Spleen (tissue), 11 donors: Measurements from ENCODE around the gene EXOSC1. TPM values are rescaled to one million over a fixed set of nuclear protein-coding genes. Genes with fewer than 3 reads are reported as not detected.

ENCODE experiments used
- DNase-seq: peaks from one replicate; pipeline ENCODE4 v3.0.0-alpha.2; 2020
- H3K27ac ChIP-seq, 8 donors: fragments of 200-600 bp; sonication (generic) in 7 of 8; 1 replicate in 4 of 8; 2 replicates in 4 of 8; pipeline versions ENCODE4 v1.5.0 to v1.8.0; 2016 to 2021; ENCODE audit warnings: inconsistent platforms in 4 of 8, mild to moderate bottlenecking in 4 of 8, moderate library complexity in 1 of 8
- H3K27me3 ChIP-seq, 7 donors: fragments of 200-600 bp; sonication (generic) in 6 of 7; replicated peaks in 1 of 7; 1 replicate in 4 of 7; 2 replicates in 3 of 7; pipeline versions ENCODE4 v1.5.0 to v1.8.0; 2016 to 2021; ENCODE audit warnings: inconsistent platforms in 3 of 7, mild to moderate bottlenecking in 1 of 7
- H3K36me3 ChIP-seq, 6 donors: fragments of 200-600 bp; sonication (generic) in 5 of 6; 1 replicate in 4 of 6; 2 replicates in 2 of 6; pipeline versions ENCODE4 v1.5.0 to v1.8.0; 2016 to 2021; ENCODE audit warnings: inconsistent platforms in 2 of 6
- H3K4me1 ChIP-seq, 6 donors: fragments of 200-600 bp; sonication (generic) in 5 of 6; 1 replicate in 3 of 6; 2 replicates in 3 of 6; pipeline versions ENCODE4 v1.5.0 to v1.8.0; 2016 to 2021; ENCODE audit warnings: inconsistent platforms in 3 of 6
- H3K4me3 ChIP-seq, 8 donors: fragments of 200-600 bp; sonication (generic) in 7 of 8; 1 replicate in 4 of 8; 2 replicates in 4 of 8; pipeline versions ENCODE4 v1.5.0 to v1.8.0; 2016 to 2021; ENCODE audit warnings: inconsistent platforms in 4 of 8, mild to moderate bottlenecking in 4 of 8, moderate library complexity in 2 of 8
- H3K9me3 ChIP-seq, 8 donors: fragments of 200-600 bp; sonication (generic) in 7 of 8; 1 replicate in 4 of 8; 2 replicates in 4 of 8; pipeline versions ENCODE4 v1.5.0 to v1.8.0; 2016 to 2021; ENCODE audit warnings: inconsistent platforms in 4 of 8
- CTCF ChIP-seq, 11 experiments: fragments of 200-600 bp in 7 of 11; fragments of 450-650 bp in 4 of 11; sonication (generic) in 4 of 11; IDR thresholded peaks in 8 of 11; conservative IDR thresholded peaks in 3 of 11; 1 replicate in 7 of 11; 2 replicates in 4 of 11; pipeline versions ENCODE4 v1.4.0 to v1.8.0; 2016 to 2021; ENCODE audit warnings: antibody characterized with exemption in 11 of 11, inconsistent platforms in 4 of 11, mild to moderate bottlenecking in 1 of 11
- POLR2A ChIP-seq, 3 donors: fragments of 450-650 bp; IDR thresholded peaks; one replicate each; pipeline ENCODE4 v1.5.1; 2017; ENCODE audit warnings: antibody characterized with exemption in 3 of 3, mild to moderate bottlenecking in 1 of 3
- POLR2AphosphoS5 ChIP-seq, 3 donors: sonication (generic); formaldehyde crosslinking; IDR thresholded peaks; one replicate each; pipeline ENCODE4 v1.5.1; 2017; ENCODE audit warnings: antibody characterized with exemption in 3 of 3
- WGBS, 5 donors: extraction: QIAGEN DNeasy Blood & Tissue Kit in 3 of 5; methylation state at CpG; one replicate each; pipeline versions ENCODE4 v1.1.5 to v1.1.7; 2013 to 2018; 5-methylcytosine and 5-hydroxymethylcytosine counted together
- intact Hi-C: fragments of 100-400 bp; cut with DNase I; formaldehyde crosslinking; loops from one replicate; pipeline ENCODE4 v1.15.0; 2023; ENCODE audit warnings: low total_unique reads
- polyA plus RNA-seq, 3 donors: library from polyadenylated mRNA; stranded (reverse); fragments of 200-250 nt; gene quantifications; one replicate each; pipeline ENCODE4 v1.2.1, GENCODE V29; 2013
- total RNA-seq, 7 donors: library from RNA; depleted of rRNA in 3 of 7; stranded (reverse); fragments of >200 nt in 3 of 7; fragmentation: NEBNext Ultra II Directional in 4 of 7; extraction: Animal tissue kit (Norgen Biotek cat#: 25700) in 4 of 7; gene quantifications; one replicate each; pipeline versions ENCODE4 v1.1.0 to v1.2.1, GENCODE V29; 2016 to 2021
- donor health status: healthy with polysubstance abuse.
- donor health status: DM: no; HTN: no; CAD: no; lungs with moderate emphysema.
- donor health status: DM: no; HTN: no; CAD: no.
- donor health status: Bipolar disorder and iron deficiency.
- donor health status: healthy.
- donor health status: DM: no; HTN: no; CAD: no.
- donor health status: DM: yes; HTN: yes; CAD: no.

The EXOSC1 gene
- total and polyA plus RNA-seq, 10 donors, result 28.7 to 50.5 (median 37.2) TPM

- peaks cover 0 to 54% (median 28%) of the 10 kb centered on the region in 6 donors for H3K36me3 ChIP-seq
- TF ChIP-seq POLR2A (IDR thresholded peaks at IDR 0.05) (no peak), POLR2AphosphoS5 (IDR thresholded peaks at IDR 0.05) (no peak), CTCF (IDR thresholded peaks at IDR 0.05 in 8 of 11, conservative IDR thresholded peaks at IDR 0.05 in 3 of 11) (no peak)
- H3K4me3 ChIP-seq, result no peak overlapping the region
- no peak for DNase-seq
- intact Hi-C loops, result no loop called here
- H3K27me3 ChIP-seq, result no peaks in the 10 kb centered on the region
- peaks cover 12 to 50% (median 27%) of the 10 kb centered on the region in 6 donors for H3K4me1 ChIP-seq
- H3K9me3 ChIP-seq, result no peaks in the 10 kb centered on the region
- WGBS, 5 donors, result 68 to 79% (median 74%) methylated on average over 2 of the region's 2 CpGs
- no peak overlapping the region for H3K27ac ChIP-seq
Measured at GRCh38 chr10:97450828-97451227, 5.0 kb upstream of the EXOSC1 start.

GRCh38 chr10:97445357-97445721, 467 bp downstream of the EXOSC1 start:
- no peaks in the 10 kb centered on the region for H3K27me3 ChIP-seq
- H3K4me3 ChIP-seq, result peak overlapping the region; percentile 49 to 100 (median 96)
- 1 to 4% (median 3%) methylated on average over 12 to 13 of the region's 13 CpGs for WGBS, 5 donors
- DNase-seq, result no peak
- intact Hi-C loops, result no loop called here
- peaks cover 3 to 38% (median 21%) of the 10 kb centered on the region in 6 donors for H3K36me3 ChIP-seq
- H3K4me1 ChIP-seq, result peaks cover 19 to 71% (median 39%) of the 10 kb centered on the region in 6 donors
- peak overlapping the region in 7 of 8 donors; percentile 58 to 88 (median 82) for H3K27ac ChIP-seq
- no peak for TF ChIP-seq CTCF (IDR thresholded peaks at IDR 0.05 in 8 of 11, conservative IDR thresholded peaks at IDR 0.05 in 3 of 11)
- TF ChIP-seq POLR2A (IDR thresholded peaks at IDR 0.05), result no peak
- no peak for TF ChIP-seq POLR2AphosphoS5 (IDR thresholded peaks at IDR 0.05)
- no peaks in the 10 kb centered on the region for H3K9me3 ChIP-seq

- H3K4me1 ChIP-seq, result peaks cover 19 to 64% (median 39%) of the 10 kb centered on the region in 6 donors
- H3K27ac ChIP-seq, result no peak overlapping the region
- H3K36me3 ChIP-seq, result peaks cover 3 to 49% (median 32%) of the 10 kb centered on the region in 6 donors
- no peak for DNase-seq
- peak overlapping the region in 1 of 8 donors; percentile 94 for H3K4me3 ChIP-seq
- TF ChIP-seq CTCF (IDR thresholded peaks at IDR 0.05 in 8 of 11, conservative IDR thresholded peaks at IDR 0.05 in 3 of 11) (no peak), POLR2A (IDR thresholded peaks at IDR 0.05) (no peak), POLR2AphosphoS5 (IDR thresholded peaks at IDR 0.05) (no peak)
- intact Hi-C loops, result no loop called here
- no peaks in the 10 kb centered on the region for H3K9me3 ChIP-seq
- no peaks in the 10 kb centered on the region for H3K27me3 ChIP-seq
- WGBS, 5 donors, result 64 to 88% (median 78%) methylated on average over 1 of the region's 1 CpG
Measured at GRCh38 chr10:97444212-97444611, 1.6 kb downstream of the EXOSC1 start.

- Histone ChIP-seq H3K36me3 (peaks cover 6 to 68% (median 51%) of the 10 kb centered on the region in 6 donors), H3K9me3 (no peaks in the 10 kb centered on the region), H3K27me3 (no peaks in the 10 kb centered on the region), H3K4me3 (no peak overlapping the region), H3K4me1 (peaks cover 18 to 44% (median 26%) of the 10 kb centered on the region in 6 donors), H3K27ac (no peak overlapping the region)
- WGBS, 5 donors, result 93 to 100% (median 100%) methylated on average over 1 of the region's 1 CpG
- intact Hi-C loops, result no loop called here
- TF ChIP-seq POLR2A (IDR thresholded peaks at IDR 0.05) (no peak), CTCF (IDR thresholded peaks at IDR 0.05 in 8 of 11, conservative IDR thresholded peaks at IDR 0.05 in 3 of 11) (no peak), POLR2AphosphoS5 (IDR thresholded peaks at IDR 0.05) (no peak)
- no peak for DNase-seq
Measured at GRCh38 chr10:97442277-97442676, 3.5 kb downstream of the EXOSC1 start.
